H9 (cell line): Measurements from ENCODE around the gene MUC4. TPM values are rescaled to one million over a fixed set of nuclear protein-coding genes. Genes with fewer than 3 reads are reported as not detected.

ENCODE experiments used
- DNase-seq: peaks from one replicate; pipeline ENCODE4 v3.0.0-alpha.2; 2017
- H2AFZ ChIP-seq: one replicate; pipeline ENCODE4 v1.6.1; 2013; ENCODE audit warnings: mild to moderate bottlenecking, low read length, control low read depth, moderate library complexity
- H2AK5ac ChIP-seq: 2 replicates; pipeline ENCODE4 v1.6.1; 2013; ENCODE audit warnings: low read length, control low read depth, mixed read lengths; ENCODE audit not compliant: insufficient read length
- H2BK120ac ChIP-seq: one replicate; pipeline ENCODE4 v1.6.1; 2013; ENCODE audit warnings: low read depth, mild to moderate bottlenecking, low read length, control low read depth, inconsistent platforms; ENCODE audit not compliant: poor library complexity, severe bottlenecking
- H2BK12ac ChIP-seq: 2 replicates; pipeline ENCODE4 v1.6.1; 2013; ENCODE audit warnings: low read length, control low read depth, mixed read lengths, low read depth; ENCODE audit not compliant: insufficient read length
- H2BK15ac ChIP-seq: 2 replicates; pipeline ENCODE4 v1.6.1; 2013; ENCODE audit warnings: low read depth, low read length, control low read depth
- H2BK20ac ChIP-seq: one replicate; pipeline ENCODE4 v1.6.1; 2013; ENCODE audit warnings: low read depth, mild to moderate bottlenecking, low read length, control low read depth, inconsistent platforms; ENCODE audit not compliant: poor library complexity, severe bottlenecking
- H2BK5ac ChIP-seq: 2 replicates; pipeline ENCODE4 v1.6.1; 2013; ENCODE audit warnings: low read length, control low read depth, mixed read lengths; ENCODE audit not compliant: insufficient read length
- H3K14ac ChIP-seq: 2 replicates; pipeline ENCODE4 v1.6.1; 2013; ENCODE audit warnings: low read length, control low read depth; ENCODE audit not compliant: insufficient read depth
- H3K18ac ChIP-seq: 2 replicates; pipeline ENCODE4 v1.6.1; 2013; ENCODE audit warnings: low read depth, mild to moderate bottlenecking, mixed read lengths, low read length, control low read depth; ENCODE audit not compliant: insufficient read length
- H3K23ac ChIP-seq: 2 replicates; pipeline ENCODE4 v1.6.1; 2013; ENCODE audit warnings: low read length, control low read depth, mixed read lengths, low read depth; ENCODE audit not compliant: insufficient read length
- H3K23me2 ChIP-seq: 2 replicates; pipeline ENCODE4 v1.6.1; 2013; ENCODE audit warnings: low read depth, mild to moderate bottlenecking, mixed read lengths, low read length, control low read depth; ENCODE audit not compliant: insufficient read length, poor library complexity, severe bottlenecking
- H3K27ac ChIP-seq: 2 replicates; pipeline ENCODE4 v1.5.1; 2013; ENCODE audit warnings: low read length, control low read depth, mixed read lengths, low read depth; ENCODE audit not compliant: insufficient read length
- H3K27me3 ChIP-seq: 2 replicates; pipeline ENCODE4 v1.6.1; 2013; ENCODE audit warnings: low read length, control low read depth, inconsistent platforms; ENCODE audit not compliant: insufficient read depth
- H3K4ac ChIP-seq: 2 replicates; pipeline ENCODE4 v1.6.1; 2013; ENCODE audit warnings: low read depth, mild to moderate bottlenecking, control low read depth, inconsistent platforms, low read length, moderate library complexity
- H3K4me1 ChIP-seq: 2 replicates; pipeline ENCODE4 v1.6.1; 2013; ENCODE audit warnings: low read length, control low read depth, inconsistent platforms; ENCODE audit not compliant: insufficient read depth
- H3K4me2 ChIP-seq: 2 replicates; pipeline ENCODE4 v1.6.1; 2013; ENCODE audit warnings: low read length, control low read depth, mixed read lengths; ENCODE audit not compliant: insufficient read length, insufficient read depth
- H3K56ac ChIP-seq: 2 replicates; pipeline ENCODE4 v1.6.1; 2013; ENCODE audit warnings: low read depth, mild to moderate bottlenecking, mixed read lengths, low read length, control low read depth; ENCODE audit not compliant: insufficient read length
- H3K79me1 ChIP-seq: 2 replicates; pipeline ENCODE4 v1.6.1; 2013; ENCODE audit warnings: low read depth, mild to moderate bottlenecking, moderate library complexity, low read length, control low read depth, inconsistent platforms; ENCODE audit not compliant: insufficient read depth, poor library complexity, severe bottlenecking
- H3K79me2 ChIP-seq: 2 replicates; pipeline ENCODE4 v1.6.1; 2013; ENCODE audit warnings: low read length, control low read depth, inconsistent platforms; ENCODE audit not compliant: insufficient read depth
- H3K9ac ChIP-seq: 2 replicates; pipeline ENCODE4 v1.6.1; 2013; ENCODE audit warnings: low read length, control low read depth, mixed read lengths; ENCODE audit not compliant: insufficient read length; ENCODE audit errors: extremely low read depth
- H3K9me3 ChIP-seq: one replicate; pipeline ENCODE4 v1.6.1; 2013; ENCODE audit warnings: low read depth, low read length, inconsistent platforms; ENCODE audit not compliant: control insufficient read depth
- H3T11ph ChIP-seq: one replicate; pipeline ENCODE4 v1.6.1; 2013; ENCODE audit warnings: mild to moderate bottlenecking, low read length, control low read depth, inconsistent platforms
- H4K20me1 ChIP-seq: one replicate; pipeline ENCODE4 v1.6.1; 2013; ENCODE audit not compliant: control insufficient read depth, insufficient read length, insufficient read depth
- H4K5ac ChIP-seq: 2 replicates; pipeline ENCODE4 v1.6.1; 2013; ENCODE audit warnings: low read depth, mild to moderate bottlenecking, mixed read lengths, low read length, control low read depth; ENCODE audit not compliant: insufficient read length
- H4K8ac ChIP-seq: replicated peaks from 2 replicates; pipeline ENCODE4 v1.6.1; 2013; ENCODE audit warnings: low read length, control low read depth, mixed read lengths, low read depth; ENCODE audit not compliant: insufficient read length
- H4K91ac ChIP-seq: 2 replicates; pipeline ENCODE4 v1.6.1; 2013; ENCODE audit warnings: low read depth, mild to moderate bottlenecking, moderate library complexity, mixed read lengths, low read length, control low read depth; ENCODE audit not compliant: insufficient read length
- H3K27ac Mint-ChIP-seq, 3 experiments: 2 replicates in 2 of 3; 3 replicates in 1 of 3; pipeline ENCODE4 v1.8.0; 2020 to 2021; ENCODE audit warnings: mixed read lengths in 3 of 3, mild to moderate bottlenecking in 1 of 3, moderate library complexity in 1 of 3
- H3K27me3 Mint-ChIP-seq: 2 replicates; pipeline ENCODE4 v1.8.0; 2021; ENCODE audit warnings: low read depth, mild to moderate bottlenecking, moderate library complexity, mixed read lengths
- H3K36me3 Mint-ChIP-seq, 3 experiments: 2 replicates in 2 of 3; 3 replicates in 1 of 3; pipeline ENCODE4 v1.8.0; 2020 to 2021; ENCODE audit warnings: low read depth in 3 of 3, mixed read lengths in 3 of 3; ENCODE audit not compliant: insufficient read depth in 1 of 3
- H3K4me1 Mint-ChIP-seq, 2 experiments: 2 replicates each; pipeline ENCODE4 v1.8.0; 2020; ENCODE audit warnings: mixed read lengths in 2 of 2
- H3K4me3 Mint-ChIP-seq, 2 experiments: 2 replicates in 1 of 2; 3 replicates in 1 of 2; pipeline ENCODE4 v1.8.0; 2020 to 2021; ENCODE audit warnings: mild to moderate bottlenecking in 2 of 2, mixed read lengths in 2 of 2, moderate library complexity in 1 of 2
- H3K9me3 Mint-ChIP-seq, 2 experiments: 2 replicates in 1 of 2; 3 replicates in 1 of 2; pipeline ENCODE4 v1.8.0; 2020; ENCODE audit warnings: mild to moderate bottlenecking in 2 of 2, mixed read lengths in 2 of 2, moderate library complexity in 1 of 2
- CTCF ChIP-seq: fragments of 200-600 bp; sonication (generic); conservative IDR thresholded peaks from 3 replicates; pipeline ENCODE4 v1.8.0; 2021; ENCODE audit warnings: antibody characterized with exemption, mild to moderate bottlenecking
- WGBS: extraction: QIAGEN DNeasy Blood & Tissue Kit; methylation state at CpG from one replicate; pipeline ENCODE4 v1.1.7; 2013; ENCODE audit warnings: missing lambda C conversion rate, low lambda C conversion rate, mixed read lengths; ENCODE audit not compliant: insufficient read length; ENCODE audit errors: extremely low coverage; 5-methylcytosine and 5-hydroxymethylcytosine counted together
- total RNA-seq: library from RNA; stranded (reverse); gene quantifications from 2 replicates; pipeline ENCODE4 v1.2.1, GENCODE V29; 2021

Gene MUC4
- total RNA-seq, 1 experiment from 2014 or later, result 1.2 TPM

GRCh38 chr3:195735036-195735695, 76.6 kb downstream of the MUC4 start:
- Mint-ChIP-seq H3K4me3 (no peak overlapping the region), H3K36me3 (no peaks in the 10 kb centered on the region), H3K27me3 (peaks cover 27% of the 10 kb centered on the region), H3K9me3 (no peaks in the 10 kb centered on the region), H3K27ac (no peak overlapping the region; a peak in 2 of 7 replicates), H3K4me1 (peaks cover 0 to 2% of the 10 kb centered on the region in 2 experiments; a peak in 1 of 4 replicates)
- H4K5ac ChIP-seq, result no peak overlapping the region
- no peak overlapping the region for H2BK15ac ChIP-seq
- H2AK5ac ChIP-seq, result no peak overlapping the region
- H2BK5ac ChIP-seq, result no peak overlapping the region
- no peaks in the 10 kb centered on the region for H3K4me1 ChIP-seq
- no peak overlapping the region for H3K56ac ChIP-seq
- H3K79me1 ChIP-seq, result no peaks in the 10 kb centered on the region
- no peak overlapping the region for H3K9ac ChIP-seq
- no peak overlapping the region for H2AFZ ChIP-seq
- no CpG with 5 or more reads among the region's 16 CpGs for WGBS
- no peak overlapping the region for H2BK120ac ChIP-seq
- no peak overlapping the region for H4K91ac ChIP-seq
- no peak overlapping the region for H4K8ac ChIP-seq
- H3K9me3 ChIP-seq, result no peaks in the 10 kb centered on the region
- H3K27ac ChIP-seq, result no peak overlapping the region
- no peaks in the 10 kb centered on the region for H3K23me2 ChIP-seq
- no peak overlapping the region for H2BK12ac ChIP-seq
- no peak overlapping the region for H3T11ph ChIP-seq
- no peak for TF ChIP-seq CTCF
- H3K18ac ChIP-seq, result no peak overlapping the region
- no peak overlapping the region for H3K4ac ChIP-seq
- H3K23ac ChIP-seq, result no peak overlapping the region
- no peak overlapping the region for H3K14ac ChIP-seq
- H3K4me2 ChIP-seq, result no peak overlapping the region
- no peaks in the 10 kb centered on the region for H3K79me2 ChIP-seq
- no peaks in the 10 kb centered on the region for H4K20me1 ChIP-seq
- no peak for DNase-seq
- H2BK20ac ChIP-seq, result no peak overlapping the region
- H3K27me3 ChIP-seq, result no peaks in the 10 kb centered on the region
